GM18502 (cell line): ENCODE measurements around the gene ARHGEF1.
"Not testable (repeated sequence)": the region's sequence is repeated elsewhere in the genome, so short reads cannot be mapped to it uniquely, and the experiment has no call there.

Experiments used
- ATAC-seq: cut with Tn5 transposase; IDR thresholded peaks from one replicate; pipeline ENCODE4 v1.9.1; 2021; ENCODE audit warnings: mild to moderate bottlenecking; ENCODE audit not compliant: unreplicated experiment, poor library complexity

ARHGEF1 gene

DNA sequence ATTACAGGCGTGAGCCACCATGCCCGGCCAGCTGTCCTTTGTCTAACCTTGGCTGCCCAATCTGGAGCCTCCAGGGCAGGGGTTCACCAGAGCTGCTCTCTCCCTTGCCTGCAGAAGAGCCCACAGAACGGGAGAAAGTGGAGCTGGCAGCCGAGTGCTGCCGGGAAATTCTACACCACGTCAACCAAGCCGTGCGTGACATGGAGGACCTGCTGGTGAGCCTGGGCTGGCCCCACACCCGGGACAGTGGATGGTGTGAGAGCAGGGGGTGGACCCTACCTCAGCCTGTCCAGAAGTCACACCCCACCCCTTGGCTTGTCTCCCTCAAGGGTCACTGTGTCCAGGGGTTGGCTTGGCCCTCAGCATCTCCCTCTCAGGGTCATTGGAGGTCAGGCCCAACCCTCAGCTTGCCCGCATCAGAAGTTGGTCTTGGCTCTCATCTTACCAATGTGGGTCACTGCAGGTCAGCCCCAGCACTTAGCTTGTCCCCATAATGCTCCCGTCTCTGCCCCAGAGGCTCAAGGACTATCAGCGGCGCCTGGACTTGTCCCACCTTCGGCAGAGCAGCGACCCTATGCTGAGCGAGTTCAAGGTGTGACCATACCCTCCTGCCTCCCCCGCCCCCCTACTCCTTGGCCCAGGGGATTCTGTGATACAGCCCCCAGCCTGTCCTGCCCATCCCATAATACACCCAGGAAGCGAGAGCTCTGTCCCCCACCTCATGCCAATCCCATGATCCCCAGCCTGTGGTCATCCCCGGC lies 20.4 kb downstream of the ARHGEF1 start:
- ATAC-seq: no peak

DNA sequence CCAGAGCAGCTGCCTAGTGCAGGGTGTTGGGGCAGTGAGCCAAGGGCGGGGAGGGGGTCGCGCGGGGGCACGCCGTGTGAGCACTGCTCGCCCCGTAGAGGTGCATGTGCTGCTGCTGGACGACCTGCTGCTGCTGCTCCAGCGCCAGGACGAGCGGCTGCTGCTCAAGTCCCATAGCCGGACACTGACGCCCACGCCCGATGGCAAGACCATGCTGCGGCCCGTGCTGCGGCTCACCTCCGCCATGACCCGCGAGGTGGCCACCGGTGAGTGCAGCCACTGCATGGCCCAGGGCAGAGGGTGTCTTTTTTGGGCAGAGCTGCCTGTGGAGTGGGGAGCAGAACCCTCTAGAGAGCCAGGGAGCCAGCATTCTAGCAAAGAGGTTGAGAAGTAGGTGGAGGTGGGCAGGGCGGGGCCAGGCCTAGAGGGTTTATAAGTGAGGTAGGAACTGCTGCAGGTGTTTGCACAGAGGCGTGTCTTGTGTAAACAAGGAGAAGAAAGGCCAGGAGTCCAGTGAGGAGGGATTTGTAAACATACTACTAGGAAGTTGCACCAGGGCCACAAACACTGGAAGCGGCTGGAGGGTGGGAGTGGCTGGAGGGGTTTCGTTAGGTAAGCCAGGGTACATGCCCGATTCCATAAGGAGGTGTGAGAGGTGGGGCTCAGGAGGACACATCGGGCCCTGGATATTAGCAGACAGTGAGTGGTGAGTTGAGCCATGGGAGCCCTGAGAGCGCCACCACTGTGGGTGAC lies 21.3 kb downstream of the ARHGEF1 start:
- no peak for ATAC-seq

DNA sequence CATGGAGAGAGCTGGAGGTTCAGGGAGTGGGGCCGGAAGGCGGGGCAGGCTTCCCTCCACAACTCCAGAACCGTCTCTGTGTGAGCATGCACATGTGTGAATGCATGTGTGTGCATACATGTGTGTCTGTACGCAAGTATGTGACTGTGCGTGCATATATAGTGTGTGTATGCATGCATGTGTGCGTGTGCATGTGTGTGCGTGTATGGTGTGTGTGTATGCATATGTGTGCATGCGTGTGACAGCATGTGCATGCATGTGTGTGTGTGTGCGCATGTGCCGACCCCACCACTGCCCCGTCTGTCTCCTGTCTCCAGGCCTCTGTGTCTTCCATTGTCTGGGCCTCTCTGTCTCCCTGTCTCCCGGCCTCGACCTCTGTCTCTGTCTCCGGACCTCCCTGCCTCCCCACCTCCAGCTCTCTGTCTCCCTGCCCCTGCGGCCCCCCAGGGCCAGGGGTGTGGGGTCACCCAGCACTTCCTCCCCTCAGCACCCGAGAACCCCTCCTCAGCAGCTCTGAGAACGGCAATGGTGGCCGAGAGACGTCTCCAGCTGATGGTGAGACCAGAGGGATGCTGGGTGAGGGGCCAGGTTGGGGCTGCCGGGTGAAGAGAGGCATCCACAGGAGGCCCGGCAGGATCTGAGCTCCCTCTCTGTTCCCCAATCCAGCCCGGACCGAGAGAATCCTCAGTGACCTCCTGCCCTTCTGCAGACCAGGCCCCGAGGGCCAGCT lies 22.5 kb downstream of the ARHGEF1 start:
- no peak for ATAC-seq

DNA sequence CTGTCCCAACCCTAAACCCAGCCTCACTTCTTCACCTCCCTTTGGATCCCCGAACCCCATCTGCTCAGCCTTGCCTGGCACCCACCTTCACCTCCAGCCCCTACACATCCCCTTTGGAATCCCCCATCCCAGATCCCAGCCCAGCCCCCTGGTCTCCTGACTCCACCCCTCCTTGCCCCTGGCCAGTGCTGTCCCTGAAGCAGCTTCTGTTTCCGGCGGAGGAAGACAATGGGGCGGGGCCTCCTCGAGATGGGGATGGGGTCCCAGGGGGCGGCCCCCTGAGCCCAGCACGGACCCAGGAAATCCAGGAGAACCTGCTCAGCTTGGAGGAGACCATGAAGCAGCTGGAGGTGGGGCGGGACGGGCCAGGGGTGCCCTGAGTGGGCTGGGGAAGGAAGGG lies 23.3 kb downstream of the ARHGEF1 start:
- ATAC-seq: no peak

DNA sequence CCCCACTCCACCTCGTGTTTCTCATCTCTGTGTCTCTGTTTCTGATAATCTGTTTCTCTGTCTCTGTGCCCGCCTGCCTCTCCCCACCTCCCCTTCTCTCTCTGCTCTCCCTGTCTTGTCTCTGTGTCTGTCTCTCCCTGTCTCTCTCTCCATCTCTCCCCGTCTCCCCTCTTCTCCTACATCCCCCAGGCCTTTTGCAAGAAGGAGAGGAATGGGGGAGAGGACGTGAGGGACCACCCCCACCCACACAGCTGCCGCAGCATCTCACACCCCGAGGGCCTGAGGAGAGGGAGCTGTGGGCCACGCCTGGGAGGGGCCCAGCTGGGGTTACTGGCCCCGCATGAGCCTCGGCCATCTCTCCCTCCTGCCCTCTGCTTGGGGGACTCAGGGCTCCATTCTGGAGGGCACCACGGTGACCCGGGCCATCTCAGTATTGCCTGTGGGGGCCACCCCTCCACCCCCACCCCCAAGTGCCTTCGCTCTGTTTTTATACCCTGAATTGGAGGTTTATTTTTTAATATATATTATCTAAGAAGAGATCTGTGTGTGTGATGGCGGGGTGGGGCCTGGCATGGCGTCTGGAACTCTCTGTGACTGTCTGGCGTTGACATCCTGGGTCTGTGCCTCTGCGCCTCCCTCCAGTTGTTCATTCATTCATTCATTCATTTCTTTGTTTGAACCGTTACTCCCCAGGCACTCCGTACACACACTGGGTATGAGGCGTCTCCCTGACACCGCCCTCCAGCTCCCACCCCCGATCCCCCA lies 24.1 kb downstream of the ARHGEF1 start:
- no peak for ATAC-seq

DNA sequence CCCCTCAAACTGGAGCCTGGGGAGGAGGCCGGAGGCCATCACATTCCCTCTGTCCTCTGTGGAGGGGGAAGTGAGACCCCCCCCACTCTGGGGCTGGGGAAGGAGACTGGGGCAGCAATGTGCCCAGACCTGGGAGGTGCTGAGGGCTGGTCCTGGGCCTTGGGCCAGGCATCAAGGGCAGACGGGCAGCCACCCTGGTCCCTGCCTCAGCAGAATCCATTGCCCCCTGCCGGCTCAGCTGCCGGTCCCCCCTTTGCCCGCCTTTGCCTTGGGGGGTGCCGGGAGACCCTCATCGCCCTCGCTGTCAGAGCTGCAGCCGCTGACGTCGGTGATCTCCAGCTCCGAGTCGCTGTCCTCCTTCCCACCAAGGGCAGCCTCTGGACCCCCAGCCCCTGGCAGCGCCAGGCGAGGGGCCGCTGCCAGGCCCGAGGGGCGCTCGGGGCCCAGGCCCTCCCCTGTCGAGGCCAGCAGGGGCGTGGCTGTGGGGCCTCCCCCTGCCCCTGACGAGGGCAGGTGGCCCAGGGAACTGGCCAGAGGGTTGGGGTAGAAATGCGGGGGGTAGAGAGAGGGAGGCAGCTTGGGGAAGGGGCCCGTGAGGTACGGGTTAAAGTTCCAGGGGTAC lies 25.1 kb downstream of the ARHGEF1 start:
- no peak for ATAC-seq

DNA sequence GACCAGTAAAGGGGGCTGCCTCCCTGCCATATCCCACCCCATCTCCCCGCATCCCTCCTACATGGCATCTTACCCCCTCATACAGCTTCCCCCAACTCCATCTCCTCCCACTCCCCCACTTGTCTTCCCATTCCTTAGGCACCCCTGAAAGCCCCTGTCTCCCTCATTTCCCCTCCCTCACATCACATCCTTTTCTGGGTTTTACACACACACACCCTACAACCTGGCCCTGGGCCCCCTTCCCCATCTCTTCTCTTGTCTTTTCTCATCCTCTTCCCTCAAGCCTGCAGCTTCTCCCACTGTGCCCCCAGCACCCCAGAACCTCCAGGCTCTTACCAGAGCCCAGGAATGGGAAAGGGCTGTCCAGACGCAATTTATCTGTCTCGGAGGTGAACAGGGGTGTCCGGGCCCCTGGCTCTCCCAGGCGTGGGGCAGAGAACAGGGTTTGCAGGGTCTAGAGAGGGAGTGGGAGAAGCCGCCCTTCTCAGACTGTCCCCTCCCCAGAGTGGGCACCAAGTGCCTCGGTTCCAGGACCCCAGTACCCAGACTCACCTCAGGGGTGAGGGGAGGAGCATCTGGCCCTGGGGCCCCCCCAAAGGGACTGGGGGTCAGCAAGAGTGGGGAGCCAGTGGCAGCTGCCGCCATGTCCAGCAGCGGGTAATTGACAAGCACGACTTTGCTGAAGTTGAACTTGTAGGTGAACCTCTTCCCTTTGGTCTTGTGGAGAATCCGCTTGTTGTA lies 25.9 kb downstream of the ARHGEF1 start:
- ATAC-seq: no peak

DNA sequence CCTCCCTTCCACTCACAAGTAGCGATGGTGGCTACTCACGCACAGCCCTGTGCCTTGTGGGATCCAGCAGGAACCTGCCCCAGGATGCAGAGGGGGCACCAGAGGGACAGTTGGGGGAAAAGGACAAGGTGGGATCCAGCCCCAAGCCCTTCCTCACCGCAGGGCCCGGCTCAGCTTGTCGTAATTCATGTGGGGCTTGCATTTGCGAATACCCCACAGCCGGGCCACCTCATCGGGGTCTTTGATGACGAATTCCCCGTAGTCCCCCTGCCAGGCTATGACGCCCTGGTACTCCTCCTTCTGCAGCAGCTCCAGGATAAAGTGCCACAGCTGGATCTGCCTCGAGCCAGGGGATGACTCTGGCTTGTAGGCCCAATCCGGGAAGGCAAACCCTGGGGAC lies 26.7 kb downstream of the ARHGEF1 start:
- no peak for ATAC-seq

DNA sequence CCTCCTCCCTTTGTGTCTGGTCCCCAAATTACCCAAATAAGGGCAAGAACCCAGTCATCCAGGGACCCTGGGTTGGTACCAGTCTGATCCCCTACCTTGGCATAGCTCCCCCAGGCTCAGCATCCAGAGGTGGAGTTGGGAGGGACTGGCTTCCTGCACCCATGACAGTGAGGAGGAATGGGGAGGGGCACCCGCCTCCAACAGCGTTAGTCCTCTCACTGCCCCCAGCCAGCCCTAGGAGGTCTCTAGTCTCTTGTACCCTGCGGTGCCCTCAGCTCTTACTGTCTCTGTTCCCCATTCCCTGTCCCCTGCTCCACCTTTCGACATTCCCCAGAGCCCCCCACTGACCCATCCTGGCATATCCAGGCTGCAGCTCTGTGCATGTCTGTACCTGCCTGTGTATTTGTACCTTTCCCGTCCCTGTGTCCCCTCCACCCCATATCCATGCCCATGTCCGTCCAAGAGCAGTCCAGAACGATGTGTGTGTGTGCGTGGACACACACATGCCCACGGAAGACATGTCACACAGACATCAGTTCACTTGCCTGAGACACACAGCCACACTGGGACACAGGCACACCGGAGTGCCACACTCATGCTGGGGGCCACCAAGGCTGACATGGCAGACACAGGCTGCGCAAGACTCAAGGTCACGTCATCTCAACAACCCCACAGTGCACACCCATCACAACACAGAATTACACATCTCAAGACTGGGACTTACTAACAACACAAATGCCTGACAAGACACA lies 27.4 kb downstream of the ARHGEF1 start:
- no peak for ATAC-seq

DNA sequence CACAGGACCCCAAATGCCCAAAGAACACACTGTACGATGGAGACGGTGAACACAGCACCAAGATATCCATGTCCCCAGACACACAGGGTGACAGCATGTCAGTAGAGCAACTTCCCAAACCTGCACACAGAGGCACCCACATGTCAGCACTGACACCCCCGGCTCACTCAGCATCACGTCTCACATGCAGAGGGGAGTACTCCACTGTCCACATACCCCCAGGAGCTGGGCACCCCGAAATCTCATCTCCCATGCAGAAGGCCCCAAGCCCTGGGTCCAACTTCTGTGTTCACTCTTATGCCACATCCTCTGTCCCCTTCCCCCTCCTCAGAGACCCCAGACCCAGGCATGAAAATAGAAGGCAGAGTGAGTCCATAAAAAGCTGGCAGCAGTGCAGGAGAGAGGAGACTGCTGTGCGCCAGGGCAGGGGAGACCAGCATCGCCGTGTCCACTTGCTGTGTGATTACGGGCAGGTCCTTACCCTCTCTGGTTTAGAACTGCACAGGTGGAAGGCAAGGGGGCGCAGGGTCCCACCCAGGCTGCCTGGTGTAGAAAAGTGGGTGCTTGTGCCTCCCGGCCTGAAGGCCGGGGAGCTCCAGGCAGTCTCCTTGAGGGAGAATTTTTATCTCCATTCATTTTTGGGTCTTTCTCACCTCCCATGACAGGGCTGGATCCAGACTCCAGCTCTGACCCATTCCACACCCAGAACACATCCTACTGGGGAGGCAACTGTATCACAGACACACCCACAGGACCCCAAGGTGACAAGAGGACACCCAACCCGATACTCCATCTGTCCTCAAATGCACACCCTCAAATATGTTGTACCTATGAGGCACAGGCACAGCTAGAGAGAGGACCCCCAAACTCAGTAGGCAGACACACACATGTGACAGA lies 28.3 kb downstream of the ARHGEF1 start:
- no peak for ATAC-seq

DNA sequence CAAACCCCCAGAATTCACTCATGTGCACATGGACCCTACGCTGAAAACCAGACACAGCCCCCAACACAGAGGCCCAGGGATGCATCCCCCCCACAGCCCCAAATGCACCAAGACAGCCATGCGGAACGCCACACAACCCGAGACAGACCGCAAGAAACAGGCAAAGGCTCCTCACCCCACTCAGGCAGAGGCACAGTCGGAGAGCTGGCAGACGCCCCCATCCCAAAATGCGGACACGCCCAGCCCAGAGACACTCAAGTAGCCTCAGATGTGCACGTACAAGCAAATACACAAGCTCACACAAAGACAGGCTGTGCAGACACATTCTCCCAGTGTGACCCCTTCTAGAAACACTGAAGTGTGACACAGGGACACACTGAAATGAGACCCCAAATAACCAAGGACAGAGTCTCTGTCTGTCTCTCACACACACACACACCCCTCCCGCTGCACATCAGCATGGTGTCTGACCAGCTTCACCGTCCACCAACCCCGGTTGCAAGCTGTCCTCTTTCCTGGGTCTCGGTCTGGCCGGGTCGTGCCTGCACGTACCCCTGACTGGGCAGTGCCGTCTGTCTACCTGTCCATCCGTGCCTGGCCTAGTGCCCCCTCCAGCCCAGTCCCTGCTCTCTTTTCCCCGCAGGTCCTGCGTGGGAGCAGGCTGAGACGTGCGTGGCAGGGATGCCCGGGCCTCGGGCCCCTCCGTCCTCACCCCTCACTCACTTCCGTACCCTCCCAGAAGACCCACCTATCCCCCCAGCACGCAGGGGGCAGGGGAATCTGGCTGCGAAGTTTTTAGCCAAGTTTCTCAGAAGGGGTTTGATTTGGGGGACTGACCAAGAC lies 29.1 kb downstream of the ARHGEF1 start:
- no peak for ATAC-seq

DNA sequence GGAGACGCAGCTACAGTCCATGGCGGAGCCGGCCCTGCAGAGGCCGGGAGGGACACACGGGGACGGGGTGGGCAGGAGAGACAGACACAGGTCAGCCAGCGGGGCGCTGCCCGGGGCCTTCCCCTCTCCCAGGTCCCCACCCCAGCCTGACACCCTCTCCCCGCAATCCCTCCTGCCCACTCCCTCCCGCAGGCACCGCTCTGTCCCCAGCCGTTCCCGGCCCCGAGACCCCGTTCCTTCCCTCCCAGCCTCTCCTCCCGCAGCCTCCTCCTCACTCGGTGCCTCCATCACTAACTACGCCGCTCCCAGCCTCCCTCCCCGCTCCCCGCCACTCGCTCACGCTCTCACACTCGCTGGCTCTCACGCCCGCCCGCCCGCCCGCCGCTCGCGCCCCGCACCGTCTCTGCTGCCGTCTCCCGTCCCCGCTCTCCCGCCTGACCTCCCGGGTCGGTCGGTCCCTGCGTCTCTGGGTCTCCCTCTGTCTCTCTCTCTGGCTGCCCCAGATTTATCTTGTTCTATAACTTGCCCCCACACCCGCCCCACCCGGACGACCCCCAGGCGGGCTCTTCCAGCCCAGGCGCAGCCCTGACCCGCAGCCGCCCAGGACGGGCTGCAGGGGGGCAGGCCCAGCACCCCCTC lies 30.0 kb downstream of the ARHGEF1 start:
- no peak for ATAC-seq

DNA sequence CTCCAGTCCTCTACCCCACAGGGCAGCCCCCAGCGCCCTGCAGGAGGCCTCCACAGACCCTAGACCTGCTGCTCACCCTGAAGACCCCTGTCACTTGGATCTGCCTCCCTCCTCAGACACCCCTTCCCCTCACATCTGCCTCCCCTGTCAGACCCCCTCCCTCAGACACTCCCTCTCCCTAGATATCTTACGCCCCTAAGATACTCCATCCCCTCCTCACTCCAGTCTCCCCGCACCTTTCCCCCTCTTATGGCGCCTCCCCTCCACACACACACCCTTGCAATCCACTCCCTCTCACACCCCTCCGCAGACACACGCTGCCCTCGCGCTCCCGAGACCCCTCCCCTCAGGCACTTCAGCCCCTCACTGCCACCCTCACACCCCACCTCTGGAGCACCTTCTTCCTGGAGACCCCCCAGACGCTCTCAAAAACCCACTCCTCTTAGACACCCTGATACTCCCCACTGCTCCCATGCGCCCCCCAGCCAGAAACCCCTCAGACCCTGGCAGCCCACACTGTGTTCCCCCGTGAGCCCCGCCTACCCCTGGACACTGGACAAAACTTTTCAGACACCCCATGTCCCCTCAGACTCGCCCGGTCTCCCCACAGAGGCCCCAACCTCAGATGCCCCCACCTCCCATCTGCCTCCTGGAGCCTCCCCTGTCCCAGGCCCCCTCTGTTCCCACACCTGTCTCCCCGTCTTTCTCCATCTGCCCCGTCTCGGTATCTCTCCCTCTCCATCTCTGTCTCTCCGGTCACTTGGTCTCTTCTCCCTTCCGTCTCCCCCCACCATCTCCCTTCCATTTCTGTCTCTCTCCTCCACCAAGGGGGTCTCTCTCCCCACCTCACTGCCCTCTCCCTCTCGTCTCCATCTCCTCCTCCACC lies 30.8 kb downstream of the ARHGEF1 start:
- no peak for ATAC-seq

DNA sequence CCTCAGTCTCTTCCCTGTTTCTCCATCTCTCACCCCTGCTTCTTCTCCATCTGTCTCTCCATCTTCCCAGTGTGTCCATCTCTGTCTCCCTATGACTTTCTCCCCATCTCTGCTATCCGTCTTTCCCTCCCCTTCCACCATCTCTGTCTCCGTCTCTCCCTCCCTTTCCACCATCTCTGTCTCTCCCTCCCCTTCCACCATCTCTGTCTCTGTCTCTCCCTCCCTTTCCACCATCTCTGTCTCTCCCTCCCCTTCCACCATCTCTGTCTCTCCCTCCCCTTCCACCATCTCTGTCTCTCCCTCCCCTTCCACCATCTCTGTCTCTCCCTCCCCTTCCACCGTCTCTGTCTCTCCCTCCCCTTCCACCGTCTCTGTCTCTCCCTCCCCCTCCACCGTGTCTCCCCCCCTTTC lies 31.4 kb downstream of the ARHGEF1 start:
- ATAC-seq: not testable (repeated sequence)

DNA sequence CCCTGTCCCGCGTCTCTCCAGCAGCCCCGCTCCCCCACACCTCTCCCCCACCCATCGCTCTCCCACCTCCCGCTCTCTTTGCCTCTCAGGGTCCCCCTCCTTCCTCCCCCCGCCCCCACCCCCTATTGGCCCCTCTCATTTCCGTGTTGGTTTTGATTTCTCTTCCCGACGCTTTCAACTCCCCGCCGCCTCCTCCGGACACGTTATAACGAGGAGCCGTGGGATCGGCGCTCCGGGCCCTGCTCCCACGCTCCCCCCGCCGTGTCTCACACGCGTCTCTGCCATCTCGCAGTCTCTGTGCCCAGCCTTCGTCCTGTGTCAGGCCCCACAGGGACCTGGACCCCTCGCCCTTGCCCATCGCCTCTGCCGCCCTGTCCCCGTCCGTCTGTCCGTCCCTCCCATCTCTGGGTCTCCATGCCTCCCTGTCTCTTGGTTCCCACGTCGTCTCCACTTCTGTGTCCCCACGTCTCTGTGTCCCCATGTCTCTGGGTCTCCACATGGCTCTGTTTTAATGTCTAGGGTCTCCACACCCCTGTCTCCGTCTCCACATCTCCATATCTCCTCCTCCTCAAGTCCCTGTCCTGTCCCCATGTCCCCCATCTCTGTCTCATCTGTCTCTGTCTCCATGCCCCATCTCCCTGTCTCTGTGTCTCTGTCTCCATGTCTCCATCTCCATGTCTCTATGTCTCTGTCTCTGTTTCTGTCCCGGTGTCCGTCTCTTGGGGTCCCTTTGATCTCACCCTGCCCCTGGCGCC lies 32.2 kb downstream of the ARHGEF1 start:
- ATAC-seq: no peak
